GM19372 (cell line): ENCODE measurements around the gene RNF144A.
"Not testable (repeated sequence)": the region's sequence is repeated elsewhere in the genome, so short reads cannot be mapped to it uniquely, and the experiment has no call there.

ENCODE experiments used
- ATAC-seq: cut with Tn5 transposase; IDR thresholded peaks from one replicate; pipeline ENCODE4 v1.9.1; 2021; ENCODE audit warnings: mild to moderate bottlenecking, low read depth, moderate library complexity; ENCODE audit not compliant: unreplicated experiment

The RNF144A gene, protein sequence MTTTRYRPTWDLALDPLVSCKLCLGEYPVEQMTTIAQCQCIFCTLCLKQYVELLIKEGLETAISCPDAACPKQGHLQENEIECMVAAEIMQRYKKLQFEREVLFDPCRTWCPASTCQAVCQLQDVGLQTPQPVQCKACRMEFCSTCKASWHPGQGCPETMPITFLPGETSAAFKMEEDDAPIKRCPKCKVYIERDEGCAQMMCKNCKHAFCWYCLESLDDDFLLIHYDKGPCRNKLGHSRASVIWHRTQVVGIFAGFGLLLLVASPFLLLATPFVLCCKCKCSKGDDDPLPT

DNA sequence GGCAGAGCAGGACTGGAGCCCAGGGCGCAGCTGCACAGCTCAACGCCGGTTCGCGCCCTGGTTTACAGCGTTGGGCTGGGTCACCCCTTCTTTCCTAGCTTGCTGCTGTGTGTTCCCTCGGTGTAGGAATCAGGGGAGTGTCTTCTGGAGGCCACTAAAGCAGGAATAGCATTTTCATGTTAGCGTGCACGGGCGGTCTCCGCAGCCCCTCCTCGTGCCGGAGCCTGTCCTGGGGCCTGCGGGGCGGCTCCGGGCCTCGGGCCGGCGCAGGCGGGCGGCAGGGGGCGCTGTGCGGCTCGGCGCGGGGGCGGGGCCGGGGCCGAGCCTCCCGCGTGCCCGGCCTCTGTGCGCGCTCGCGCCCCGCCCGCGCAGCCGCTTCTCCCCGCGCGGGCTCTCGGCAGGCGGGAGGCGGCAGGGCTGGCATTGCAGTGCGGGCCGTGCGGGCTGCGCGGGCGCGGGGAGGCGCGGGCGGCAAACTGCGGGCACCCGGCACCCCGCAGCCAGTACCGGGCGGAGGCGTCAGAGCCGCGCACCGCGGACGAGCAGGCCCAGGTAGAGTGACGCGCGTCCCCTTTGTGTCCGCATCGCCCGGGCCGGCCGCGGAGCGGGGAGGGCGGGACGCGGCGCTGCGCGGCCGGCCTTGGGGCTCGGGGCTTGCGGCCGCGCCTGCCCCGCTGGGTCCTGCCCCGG, at the start of gene RNF144A:
Gene RNF144A, plus strand, starts transcription at position 342 of the 690 bp plus-strand sequence. CDS start 79,515 bp downstream, outside the sequence.
- ATAC-seq, result peak; percentile 83

DNA sequence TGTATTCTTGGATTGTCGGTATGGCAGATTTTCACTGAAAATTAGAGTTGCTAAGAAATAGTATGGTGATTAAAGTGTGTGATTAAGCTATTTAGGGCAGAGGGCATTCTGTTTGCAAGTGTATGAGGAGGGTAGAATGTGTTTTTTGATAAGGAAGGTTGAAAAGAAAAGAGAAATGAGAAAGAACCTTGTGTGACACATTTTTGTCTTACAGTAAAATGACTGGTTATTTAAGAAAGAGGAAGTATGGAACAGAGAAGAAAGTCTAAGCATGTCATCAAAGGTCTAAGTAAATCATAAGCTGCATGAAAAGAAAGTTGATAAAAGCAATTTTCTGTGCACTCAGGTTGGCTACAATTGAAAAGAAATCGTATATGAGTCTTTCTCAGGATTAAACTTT, 44.8 kb upstream of the RNF144A start:
- no peak for ATAC-seq

DNA sequence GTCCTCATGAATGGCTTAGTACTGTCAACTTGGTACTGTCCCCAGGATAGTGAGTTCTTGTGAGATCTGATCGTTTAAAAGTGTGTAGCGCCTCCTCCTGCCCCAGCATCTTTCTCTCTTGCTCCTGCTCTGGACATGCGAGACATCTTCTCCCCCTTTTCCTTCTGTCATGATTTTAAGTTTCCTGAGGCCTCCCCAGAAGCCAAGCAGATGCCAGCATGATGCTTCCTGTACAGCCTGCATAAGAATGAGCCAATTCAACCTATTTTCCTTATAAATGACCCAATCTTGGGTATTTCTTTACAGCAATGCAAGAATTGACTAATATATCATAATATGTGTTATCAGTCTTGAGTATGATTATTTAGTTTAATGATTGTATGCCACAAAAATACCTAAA, 43.2 kb upstream of the RNF144A start:
- no peak for ATAC-seq

DNA sequence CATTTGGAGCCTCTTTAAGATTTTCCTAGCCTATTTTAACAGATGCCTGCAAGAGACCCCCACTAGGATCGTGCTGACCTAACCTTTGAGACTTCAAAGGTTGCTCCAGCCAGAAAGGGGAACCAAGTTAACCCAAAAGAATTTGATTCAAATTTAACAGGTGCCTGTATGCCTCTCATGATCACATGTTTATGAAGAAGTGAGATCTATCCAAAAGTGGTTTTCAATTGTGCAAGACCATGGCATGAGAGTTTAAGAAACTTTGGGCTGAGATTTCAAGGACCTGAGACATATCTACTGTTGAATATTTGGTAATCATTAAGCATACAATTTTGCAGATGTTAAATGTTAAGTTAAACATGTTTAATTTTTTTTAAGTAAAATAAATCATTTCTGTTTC, 40.9 kb upstream of the RNF144A start:
- no peak for ATAC-seq

DNA sequence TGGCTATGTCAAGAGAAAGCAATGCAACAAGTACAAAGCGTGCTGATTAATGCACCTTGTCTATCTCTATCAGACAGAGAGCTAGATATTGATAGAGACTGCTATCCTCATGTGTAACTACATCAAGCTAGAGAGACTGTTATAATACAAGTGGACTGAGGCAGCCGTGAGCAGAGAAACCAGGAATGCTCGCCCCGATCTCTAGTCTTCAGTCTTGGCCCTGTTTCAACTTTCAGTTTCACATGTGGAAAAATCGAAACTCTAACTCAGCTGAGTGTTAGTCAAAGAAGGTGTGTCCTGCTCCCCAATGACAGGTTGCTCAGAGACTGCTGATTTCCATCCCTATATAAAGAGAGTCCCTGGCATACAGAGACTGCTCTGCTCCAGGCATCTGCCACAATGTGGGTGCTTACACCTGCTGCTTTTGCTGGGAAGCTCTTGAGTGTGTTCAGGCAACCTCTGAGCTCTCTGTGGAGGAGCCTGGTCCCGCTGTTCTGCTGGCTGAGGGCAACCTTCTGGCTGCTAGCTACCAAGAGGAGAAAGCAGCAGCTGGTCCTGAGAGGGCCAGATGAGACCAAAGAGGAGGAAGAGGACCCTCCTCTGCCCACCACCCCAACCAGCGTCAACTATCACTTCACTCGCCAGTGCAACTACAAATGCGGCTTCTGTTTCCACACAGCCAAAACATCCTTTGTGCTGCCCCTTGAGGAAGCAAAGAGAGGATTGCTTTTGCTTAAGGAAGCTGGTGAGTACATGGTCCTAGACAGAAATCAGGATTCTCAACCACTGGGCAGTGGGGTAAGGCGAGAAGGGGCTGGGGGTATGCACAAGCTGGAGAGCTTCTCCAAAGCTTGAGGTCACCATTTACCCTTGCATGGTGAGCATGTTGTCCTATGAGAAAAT, 39.6 kb upstream of the RNF144A start, which contains the start of gene RSAD2:
Gene RSAD2, plus strand, starts transcription at position 376 of the 903 bp plus-strand sequence. Its CDS starts 24 bp downstream, at position 400.
- ATAC-seq, result no peak

DNA sequence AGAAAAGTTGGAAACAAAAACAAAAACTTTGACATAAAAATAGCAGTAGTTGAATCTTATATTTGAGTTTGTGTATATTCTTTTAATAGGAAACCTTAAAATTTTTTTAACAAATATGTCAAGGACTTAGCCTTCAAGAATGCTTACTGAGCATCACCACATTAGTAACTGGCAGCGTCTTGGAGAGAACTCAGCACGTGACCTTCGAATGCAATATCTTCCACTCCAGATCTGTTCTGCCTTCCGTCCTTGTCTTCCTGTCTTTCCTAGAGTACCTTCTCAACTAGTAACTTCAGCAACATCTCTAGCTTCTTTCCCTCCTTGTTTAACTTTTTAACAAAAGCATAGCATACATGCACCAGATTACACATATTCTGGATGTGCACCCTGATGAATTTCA, 38.7 kb upstream of the RNF144A start:
- no peak for ATAC-seq

DNA sequence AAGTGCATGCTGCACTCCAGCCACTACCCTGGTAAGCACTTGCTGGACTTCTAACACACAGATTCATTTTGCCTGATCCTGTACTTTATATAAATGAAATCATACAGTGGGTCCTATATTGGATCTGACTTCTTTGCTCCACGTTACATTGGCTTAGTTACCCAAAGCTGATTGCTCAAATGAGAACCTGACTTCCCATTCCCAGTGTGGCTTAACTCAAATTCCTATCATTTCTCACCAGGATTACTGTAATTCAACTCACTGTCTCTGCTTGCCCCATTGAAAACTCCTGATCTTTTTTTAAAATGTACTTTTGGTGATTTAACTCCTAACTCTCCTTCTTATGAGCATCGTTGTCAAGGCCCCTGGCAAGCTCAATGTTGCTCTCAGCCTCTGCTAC, 38.2 kb upstream of the RNF144A start:
- ATAC-seq, result no peak

DNA sequence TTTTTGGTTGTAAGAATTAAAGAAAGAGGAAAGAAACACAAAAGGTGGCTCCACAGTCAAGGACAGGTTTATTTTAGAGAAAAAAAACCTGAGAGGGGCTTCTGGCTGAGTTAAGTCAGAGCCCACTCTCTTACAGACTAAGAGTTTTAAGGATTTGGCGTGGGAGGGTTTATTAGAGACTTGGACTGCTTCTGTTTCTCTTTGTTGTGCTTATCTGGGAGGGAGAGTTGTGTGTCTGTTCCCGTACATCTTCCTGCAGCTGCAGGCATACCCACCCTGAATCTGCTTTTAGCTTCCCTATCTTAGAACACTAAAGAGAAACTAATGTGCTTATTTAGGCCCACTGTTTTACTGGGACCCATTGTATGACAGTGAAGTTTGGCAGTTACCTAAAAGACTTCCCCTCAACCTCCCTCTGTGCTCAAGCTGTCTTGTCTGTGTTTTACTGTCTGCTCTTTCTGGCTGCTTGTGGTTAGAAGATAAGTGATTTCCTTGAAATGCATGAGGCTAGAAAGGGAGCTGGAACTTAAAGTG, 36.9 kb upstream of the RNF144A start:
- no peak for ATAC-seq

DNA sequence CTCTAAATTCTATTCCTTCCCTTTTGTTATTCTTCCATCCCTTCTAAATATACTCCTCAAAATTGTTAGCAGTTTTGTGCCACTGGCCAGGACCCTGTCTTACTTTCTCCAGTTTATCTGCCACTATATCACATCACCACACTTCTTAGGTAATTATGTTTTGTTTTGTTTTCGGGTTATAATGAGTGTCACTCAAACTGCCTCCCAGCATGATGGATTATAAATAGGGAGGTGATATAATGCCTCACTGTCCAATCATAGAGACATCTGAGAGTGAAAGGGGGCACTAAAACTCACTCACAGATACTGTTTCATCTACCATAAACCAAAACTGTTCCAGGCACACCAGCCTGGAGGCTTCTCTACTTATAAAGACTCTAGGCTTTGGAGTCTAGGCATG, 36.2 kb upstream of the RNF144A start:
- ATAC-seq, result no peak

DNA sequence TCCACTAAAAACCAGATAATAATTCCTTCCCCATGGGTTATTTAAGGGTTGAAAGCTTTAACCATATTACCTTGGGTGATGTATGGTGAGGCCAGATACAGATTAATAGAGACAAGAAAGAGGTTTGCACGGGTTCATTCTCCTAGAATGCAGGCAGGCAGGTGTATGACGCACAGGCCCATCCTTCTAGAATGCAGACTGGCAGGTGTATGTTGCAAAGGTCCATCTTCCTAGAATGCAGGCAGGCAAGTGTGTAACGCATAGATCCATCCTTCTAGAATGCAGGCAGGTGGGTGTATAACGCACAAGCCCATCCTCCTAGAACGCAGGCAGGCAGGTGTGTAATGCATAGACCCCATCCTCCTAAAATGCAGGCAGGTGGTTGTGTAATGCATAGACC, 35.7 kb upstream of the RNF144A start:
- no peak for ATAC-seq

DNA sequence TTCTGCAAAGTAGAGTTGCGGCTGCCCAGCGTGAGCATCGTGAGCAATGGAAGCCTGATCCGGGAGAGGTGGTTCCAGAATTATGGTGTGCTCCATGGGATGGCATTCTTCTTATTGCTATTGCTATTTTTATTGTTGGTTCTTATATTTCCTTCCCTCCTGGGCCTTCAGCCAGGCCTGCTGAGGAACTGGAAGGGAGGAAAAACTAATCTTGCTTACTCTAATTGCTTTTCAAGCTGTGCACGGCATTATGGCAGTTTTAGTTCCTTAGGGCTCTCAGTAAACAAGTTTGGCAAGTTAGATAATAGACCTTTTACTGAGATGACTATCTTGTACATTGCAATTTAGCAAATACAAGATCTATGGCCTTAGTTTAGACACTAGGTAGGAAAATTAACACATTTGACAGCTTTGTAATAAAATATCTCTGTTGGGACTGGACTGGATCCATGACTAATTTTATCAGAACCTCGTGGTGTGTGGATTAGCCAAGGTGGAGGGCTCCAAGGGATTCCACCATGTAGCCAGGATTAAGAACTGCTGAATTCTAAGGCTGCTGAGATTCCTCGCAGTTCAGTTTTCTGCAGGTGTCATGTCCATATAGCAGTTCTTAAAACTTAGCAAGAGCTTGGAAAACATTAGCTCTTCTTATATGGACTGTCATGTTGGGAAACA, 33.6 kb upstream of the RNF144A start:
- ATAC-seq, result no peak

DNA sequence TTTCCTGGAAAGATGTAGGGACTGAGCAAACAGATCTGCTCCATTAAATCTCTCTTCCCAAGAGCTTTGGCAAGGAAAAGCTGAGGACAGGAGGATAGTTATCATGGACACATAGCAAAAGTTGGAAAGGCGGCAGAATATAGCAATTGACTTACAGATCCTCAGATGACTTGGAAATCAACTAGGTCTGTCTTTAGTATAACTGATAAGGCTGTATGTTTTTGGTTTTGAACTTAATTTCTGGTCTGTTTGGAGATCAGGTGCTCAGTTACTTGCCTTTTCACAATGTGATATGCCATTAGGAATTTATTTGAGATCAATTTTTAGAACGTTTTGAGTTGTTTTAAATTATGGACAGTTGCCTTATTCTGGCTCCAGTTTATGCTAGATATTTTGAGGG, 31.7 kb upstream of the RNF144A start:
- ATAC-seq, result no peak

DNA sequence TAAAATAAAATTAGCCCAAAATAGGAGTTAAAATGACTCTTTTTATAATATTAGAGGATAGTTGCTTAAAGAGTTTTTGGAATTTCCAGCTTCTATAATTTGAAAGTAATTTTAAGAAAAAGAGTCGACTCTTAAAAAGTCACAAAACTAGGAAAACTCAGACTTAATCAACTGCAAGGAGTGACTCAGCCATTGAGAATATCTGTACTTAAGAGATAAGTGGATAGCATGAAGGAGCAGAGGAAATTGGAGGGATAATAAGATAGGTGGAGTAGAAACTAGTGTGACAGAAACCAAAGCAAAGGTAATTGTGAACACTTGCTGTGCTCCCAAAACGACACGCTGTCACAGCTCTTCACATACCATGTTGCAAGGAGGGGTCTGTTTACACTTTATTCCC, 31.2 kb upstream of the RNF144A start:
- ATAC-seq, result no peak

DNA sequence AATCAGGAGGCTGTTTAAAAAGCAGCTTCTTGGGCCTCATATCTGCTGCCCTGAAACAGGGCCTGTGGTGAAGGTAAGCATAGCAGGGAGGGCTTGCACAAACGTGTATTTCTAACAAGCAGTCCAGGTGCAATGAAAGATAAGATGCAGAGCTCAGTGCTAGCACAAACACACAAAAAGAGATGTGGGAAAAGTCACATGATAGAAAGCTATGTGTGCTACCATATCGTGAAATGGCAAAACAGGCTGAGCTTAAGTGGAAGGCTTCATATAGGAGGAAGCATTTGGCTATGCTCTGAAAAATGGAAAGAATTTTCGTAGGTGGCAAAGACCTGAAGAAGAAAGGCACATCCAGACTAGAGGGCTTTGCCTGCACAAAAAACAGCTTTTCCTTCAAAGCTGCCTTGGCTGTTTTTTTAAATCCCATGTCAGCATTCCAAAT, 29.4 kb upstream of the RNF144A start:
- no peak for ATAC-seq

DNA sequence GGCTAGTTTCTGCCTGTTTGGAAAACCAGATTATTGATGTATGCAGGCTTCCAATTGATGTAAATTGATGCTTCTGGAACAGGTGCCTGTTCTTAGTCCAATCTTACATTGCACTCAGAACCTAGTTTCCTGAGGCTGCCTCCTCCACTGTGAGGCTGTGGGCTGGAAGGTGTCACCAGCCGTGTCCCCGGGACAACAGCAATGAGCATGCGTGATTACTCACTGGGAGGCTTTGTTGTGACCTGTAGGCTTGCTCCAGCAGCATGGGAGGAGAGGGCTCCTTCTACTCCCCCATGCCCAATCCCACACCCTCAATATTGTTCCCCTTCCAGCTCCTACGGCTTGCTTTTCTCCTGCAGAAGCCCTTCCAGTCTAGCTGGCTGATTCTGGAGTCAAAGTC, 28.5 kb upstream of the RNF144A start:
- ATAC-seq, result no peak

DNA sequence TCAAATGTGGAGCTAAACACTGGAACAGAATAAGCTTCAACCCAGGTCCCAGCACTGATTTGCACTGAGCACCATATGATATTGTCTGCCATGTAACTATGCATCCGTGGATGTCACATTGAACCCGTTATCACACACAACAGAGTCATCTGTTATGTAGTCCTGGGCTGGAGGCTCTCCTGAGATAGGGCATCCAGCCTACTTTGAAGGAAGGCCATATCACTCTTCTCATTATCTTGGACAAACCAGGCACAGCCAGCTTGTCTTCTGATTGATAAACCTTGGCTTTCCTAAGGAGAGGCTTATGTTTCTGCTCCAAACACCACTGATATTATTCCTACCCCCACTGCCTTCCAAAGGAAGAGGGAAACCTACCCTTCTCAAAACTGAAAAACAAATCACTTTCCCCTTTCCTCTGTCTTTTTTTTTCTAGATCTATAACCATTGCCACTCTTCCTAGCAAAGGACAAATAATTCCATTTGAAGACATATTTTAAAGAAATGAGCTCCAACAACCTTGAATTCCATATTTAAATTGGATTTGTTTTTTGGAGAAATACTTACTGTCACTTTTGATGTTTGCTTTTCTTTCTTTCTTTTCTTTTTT, 23.2 kb upstream of the RNF144A start:
- no peak for ATAC-seq

DNA sequence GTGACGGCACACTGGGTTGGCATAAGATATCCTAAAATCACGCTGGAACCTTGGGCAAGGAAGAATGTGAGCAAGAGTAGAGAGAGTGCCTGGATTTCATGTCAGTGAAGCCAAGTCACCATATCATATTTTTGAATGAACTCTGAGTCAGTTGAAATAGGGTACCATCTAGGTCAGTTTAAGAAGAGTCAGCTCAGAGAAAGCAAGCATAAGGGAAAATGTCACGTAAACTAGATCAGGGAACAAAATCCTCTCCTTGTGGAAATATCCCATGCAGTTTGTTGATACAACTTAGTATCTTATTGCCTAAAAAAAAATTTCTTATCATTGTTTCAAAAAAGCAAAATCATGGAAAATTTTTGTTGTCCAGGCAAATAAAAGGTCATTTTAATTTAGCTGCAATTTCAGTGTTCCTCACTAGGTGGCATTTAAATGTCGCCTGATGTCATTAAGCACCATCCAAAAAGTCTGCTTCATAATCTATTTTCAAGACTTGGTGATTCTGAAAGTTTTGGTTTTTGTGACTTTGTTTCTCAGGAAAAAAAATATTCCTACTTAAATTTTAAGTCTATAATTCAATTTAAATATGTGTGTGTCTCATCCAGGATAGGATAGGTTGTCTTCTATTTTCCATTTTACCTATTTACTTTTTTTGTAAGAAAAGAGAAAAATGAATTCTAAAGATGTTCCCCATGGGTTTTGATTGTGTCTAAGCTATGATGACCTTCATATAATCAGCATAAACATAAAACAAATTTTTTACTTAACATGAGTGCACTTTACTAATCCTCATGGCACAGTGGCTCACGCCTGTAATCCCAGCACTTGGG, 20.1 kb upstream of the RNF144A start:
- no peak for ATAC-seq

DNA sequence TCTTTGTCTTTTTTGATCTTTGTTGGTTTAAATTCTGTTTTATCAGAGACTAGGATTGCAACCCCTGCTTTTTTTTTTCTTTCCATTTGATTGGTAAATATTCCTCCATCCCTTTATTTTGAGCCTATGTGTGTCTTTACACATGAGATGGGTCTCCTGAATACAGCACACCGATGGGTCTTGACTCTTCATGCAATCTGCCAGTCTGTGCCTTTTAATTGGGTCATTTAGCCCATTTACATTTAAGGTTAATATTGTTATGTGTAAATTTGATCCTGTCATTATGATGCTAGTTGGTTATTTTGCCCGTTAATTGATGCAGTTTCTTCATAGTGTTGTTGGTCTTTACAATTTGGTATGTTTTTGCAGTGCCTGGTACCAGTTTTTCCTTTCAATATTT, 14.6 kb upstream of the RNF144A start:
- ATAC-seq, result not testable (repeated sequence)

DNA sequence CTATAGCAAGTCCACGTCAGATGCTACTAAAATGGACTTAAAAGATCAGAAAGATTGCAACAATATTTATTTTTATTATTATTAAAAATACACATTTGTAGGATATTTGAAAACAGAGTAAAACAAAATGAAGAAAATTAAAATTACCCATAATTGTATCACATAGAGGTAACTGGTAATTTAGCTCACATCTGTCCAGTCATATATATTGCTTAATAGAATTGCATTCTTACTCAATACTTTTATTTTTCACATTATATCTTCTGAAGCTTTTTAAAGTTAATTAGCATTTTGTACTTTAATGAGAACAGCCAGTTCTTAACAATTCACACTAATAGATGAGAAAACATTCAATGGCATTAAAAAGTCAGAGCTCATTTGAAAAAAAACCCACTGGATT, 11.5 kb upstream of the RNF144A start:
- no peak for ATAC-seq
